Lower leg skin (tissue), 4 donors: ENCODE results near the gene GPR61. TPM values are rescaled to one million over a fixed set of nuclear protein-coding genes. Genes with fewer than 3 reads are reported as not detected.

Experiments
- DNase-seq, 2 donors: peaks; one replicate each; pipeline ENCODE4 v3.0.0-alpha.2; 2019; ENCODE audit warnings: low spot score in 2 of 2
- H3K4me3 ChIP-seq: fragments of 200-600 bp; sonication (generic); 2 replicates; pipeline ENCODE4 v1.5.1; 2017; ENCODE audit warnings: mild to moderate bottlenecking, low read depth; ENCODE audit not compliant: poor library complexity, severe bottlenecking
- POLR2A ChIP-seq, 2 donors: fragments of 450-650 bp; IDR thresholded peaks; one replicate each; pipeline ENCODE4 v1.6.1; 2016 to 2017; ENCODE audit warnings: antibody characterized with exemption in 2 of 2, mild to moderate bottlenecking in 1 of 2, moderate library complexity in 1 of 2
- WGBS, 2 donors: methylation state at CpG; one replicate each; pipeline ENCODE4 v1.1.5; 2018; 5-methylcytosine and 5-hydroxymethylcytosine counted together
- intact Hi-C: fragments of 100-400 bp; cut with DNase I; formaldehyde crosslinking; loops from one replicate; pipeline ENCODE4 v1.15.0; 2023; ENCODE audit warnings: low total_unique reads
- total RNA-seq, 4 donors: library from RNA; depleted of rRNA; stranded (reverse); fragments of >200 nt; gene quantifications; one replicate each; pipeline ENCODE4 v1.1.0, GENCODE V29; 2016
- TF ChIP-seq, protein P1 (sequence below), 3 donors: fragments of 450-650 bp; IDR thresholded peaks; one replicate each; pipeline ENCODE4 v1.5.1; 2016; ENCODE audit warnings: antibody characterized with exemption in 3 of 3, mild to moderate bottlenecking in 3 of 3, moderate library complexity in 2 of 3

Gene GPR61
- total RNA-seq, 4 donors from 2014 or later = 1.0 TPM; not detected in 3

DNA sequence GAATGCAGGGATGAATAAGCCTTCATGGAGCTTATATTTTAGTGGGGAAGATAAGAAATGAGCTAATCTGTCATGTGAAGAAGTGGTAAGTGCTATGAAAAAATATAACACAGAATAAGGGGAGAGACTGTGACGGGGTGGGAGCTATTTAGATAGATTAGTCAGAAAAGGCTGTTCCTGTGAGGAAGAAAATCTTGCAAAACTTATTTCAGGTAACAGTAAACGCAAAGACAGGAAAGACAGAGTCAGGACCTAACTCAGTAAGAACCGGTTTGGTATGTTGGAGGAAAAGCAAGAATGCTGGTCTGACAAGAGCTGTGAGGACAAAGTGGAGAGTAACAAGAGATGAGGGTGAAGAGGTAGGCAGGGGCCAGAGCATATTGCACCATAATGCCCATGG is 30.7 kb downstream of the GPR61 start:
- no peak overlapping the region for H3K4me3 ChIP-seq
- no peak for DNase-seq
- intact Hi-C loops = no loop called here
- TF ChIP-seq, protein P1, sequence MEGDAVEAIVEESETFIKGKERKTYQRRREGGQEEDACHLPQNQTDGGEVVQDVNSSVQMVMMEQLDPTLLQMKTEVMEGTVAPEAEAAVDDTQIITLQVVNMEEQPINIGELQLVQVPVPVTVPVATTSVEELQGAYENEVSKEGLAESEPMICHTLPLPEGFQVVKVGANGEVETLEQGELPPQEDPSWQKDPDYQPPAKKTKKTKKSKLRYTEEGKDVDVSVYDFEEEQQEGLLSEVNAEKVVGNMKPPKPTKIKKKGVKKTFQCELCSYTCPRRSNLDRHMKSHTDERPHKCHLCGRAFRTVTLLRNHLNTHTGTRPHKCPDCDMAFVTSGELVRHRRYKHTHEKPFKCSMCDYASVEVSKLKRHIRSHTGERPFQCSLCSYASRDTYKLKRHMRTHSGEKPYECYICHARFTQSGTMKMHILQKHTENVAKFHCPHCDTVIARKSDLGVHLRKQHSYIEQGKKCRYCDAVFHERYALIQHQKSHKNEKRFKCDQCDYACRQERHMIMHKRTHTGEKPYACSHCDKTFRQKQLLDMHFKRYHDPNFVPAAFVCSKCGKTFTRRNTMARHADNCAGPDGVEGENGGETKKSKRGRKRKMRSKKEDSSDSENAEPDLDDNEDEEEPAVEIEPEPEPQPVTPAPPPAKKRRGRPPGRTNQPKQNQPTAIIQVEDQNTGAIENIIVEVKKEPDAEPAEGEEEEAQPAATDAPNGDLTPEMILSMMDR (IDR thresholded peaks at IDR 0.05) = no peak
- TF ChIP-seq POLR2A (IDR thresholded peaks at IDR 0.05) = no peak
- WGBS, 2 donors = 40 to 48% methylated on average over 3 of the region's 3 CpGs

DNA sequence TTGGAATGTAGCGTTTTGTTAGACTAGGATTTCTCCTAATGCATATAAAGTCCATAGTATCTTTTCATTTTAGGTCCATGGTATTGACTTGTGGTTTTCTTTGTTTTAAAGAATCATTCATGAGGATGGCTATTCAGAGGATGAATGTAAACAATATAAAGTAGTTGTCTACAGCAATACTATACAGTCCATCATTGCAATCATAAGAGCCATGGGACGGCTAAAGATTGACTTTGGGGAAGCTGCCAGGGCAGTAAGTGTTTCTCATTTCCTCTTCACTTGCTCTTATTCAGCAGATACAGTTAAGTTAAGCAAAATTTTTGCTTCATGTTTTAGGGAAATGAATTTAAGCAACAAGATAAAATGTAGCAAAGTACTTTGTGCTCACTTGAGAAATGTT is 34.1 kb downstream of the GPR61 start:
- TF ChIP-seq POLR2A (IDR thresholded peaks at IDR 0.05) = no peak
- TF ChIP-seq, protein P1 (IDR thresholded peaks at IDR 0.05) = no peak
- DNase-seq = no peak
- WGBS, 2 donors = 78 to 80% methylated on average over 2 of the region's 2 CpGs
- H3K4me3 ChIP-seq = no peak overlapping the region
- intact Hi-C loops = no loop called here

DNA sequence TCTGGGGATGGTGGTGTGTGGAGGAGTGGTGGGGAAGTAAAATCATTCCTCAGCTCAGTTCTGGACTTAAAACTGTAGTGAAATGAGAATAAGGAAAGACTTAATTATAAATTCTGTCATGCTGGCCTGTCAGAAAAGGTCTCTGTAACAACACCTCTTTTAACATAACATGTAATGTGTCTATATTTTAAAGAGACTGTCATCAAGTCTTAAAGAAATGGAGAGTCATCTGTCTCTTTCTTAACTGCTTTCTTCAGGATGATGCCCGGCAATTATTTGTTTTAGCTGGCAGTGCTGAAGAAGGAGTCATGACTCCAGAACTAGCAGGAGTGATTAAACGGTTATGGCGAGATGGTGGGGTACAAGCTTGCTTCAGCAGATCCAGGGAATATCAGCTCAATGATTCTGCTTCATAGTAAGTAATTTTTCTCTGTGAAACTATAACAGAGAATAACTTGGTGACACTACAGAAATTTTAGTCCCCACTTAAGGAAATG is 39.3 kb downstream of the GPR61 start:
- no peak for DNase-seq
- H3K4me3 ChIP-seq = no peak overlapping the region
- intact Hi-C loops = no loop called here
- TF ChIP-seq POLR2A (IDR thresholded peaks at IDR 0.05) = no peak
- TF ChIP-seq, protein P1 (IDR thresholded peaks at IDR 0.05) = no peak
- 72 to 77% methylated on average over 3 of the region's 3 CpGs for WGBS, 2 donors

DNA sequence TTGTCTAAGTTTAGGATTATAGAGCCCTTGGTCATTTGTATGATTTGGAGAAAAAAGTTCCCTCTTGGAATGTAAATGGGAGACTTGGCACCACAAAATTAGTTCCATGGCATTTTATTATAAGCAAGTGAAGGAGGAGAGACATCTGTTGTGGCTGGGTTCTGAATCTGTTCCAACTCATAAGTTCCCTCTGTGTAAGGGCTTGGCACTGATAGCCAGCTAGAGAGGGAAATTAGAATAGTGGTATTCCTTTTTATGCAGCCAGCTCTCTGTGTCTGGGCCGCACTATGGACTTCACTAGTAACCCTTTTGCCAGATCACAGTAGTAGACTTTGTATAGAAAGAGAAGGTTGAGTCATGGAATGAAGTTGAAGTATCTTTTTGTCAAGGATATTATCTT is 39.8 kb downstream of the GPR61 start:
- no peak for DNase-seq
- intact Hi-C loops = no loop called here
- TF ChIP-seq, protein P1 (IDR thresholded peaks at IDR 0.05) = no peak
- TF ChIP-seq POLR2A (IDR thresholded peaks at IDR 0.05) = no peak
- WGBS, 2 donors = 73% methylated on average over 1 of the region's 1 CpG
- H3K4me3 ChIP-seq = no peak overlapping the region

DNA sequence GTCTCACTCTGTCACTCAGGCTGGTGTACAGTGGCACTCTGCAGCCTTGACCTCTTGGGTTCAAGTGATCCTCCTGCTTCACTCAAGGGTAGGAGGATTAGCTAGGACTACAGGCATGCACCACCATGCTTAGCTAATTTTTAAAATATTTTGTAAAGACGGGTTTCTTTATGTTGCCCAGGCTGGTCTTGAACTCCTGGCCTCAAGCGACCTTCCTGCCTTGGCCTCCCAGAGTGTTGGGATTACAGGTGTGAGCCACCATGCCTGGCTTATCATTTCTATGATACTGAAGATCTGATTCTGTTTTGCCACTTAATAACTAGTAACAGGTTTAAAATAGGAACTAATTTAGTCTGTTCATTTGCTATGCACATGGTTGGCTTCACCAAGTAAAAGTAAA is 42.3 kb downstream of the GPR61 start:
- 90 to 93% methylated on average over 2 of the region's 2 CpGs for WGBS, 2 donors
- TF ChIP-seq POLR2A (IDR thresholded peaks at IDR 0.05) = no peak
- TF ChIP-seq, protein P1 (IDR thresholded peaks at IDR 0.05) = no peak
- intact Hi-C loops = no loop called here
- DNase-seq = no peak
- H3K4me3 ChIP-seq = no peak overlapping the region

DNA sequence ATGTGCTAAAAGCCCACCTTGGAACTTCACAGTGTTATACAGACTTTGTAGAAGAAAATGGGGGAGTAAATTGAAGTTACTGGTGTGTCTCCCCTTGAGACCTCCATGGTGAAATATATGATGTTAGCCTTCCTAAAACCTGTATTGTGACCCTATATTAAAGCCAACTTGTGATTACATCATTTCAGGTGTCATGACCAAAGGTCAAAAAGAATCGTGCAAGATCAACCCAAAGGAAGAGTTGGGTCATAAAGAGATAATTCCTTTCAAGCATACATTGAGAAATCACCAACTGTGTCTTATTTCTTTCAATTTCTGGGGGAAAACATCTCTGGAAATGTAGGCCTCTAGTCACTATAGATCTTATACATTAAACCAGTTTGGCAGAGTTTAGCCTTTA is 45.1 kb downstream of the GPR61 start:
- 92 to 94% methylated on average over 1 of the region's 1 CpG for WGBS, 2 donors
- H3K4me3 ChIP-seq = no peak overlapping the region
- no peak for DNase-seq
- intact Hi-C loops = no loop called here
- no peak for TF ChIP-seq POLR2A (IDR thresholded peaks at IDR 0.05)
- TF ChIP-seq, protein P1 (IDR thresholded peaks at IDR 0.05) = no peak
